NCI-H2081 treated with DMSO at 0.1 percent for 48 hours (cell line): ENCODE results near the gene OR56A3.

Source experiments
- DNase-seq: peaks from one replicate; lab custom pipeline; 2025; lab: John Stamatoyannopoulos, UW

The OR56A3 gene

GRCh38 chr11:5973530-5973929 is 31.5 kb downstream of the OR56A3 start:
- no peak for DNase-seq

- DNase-seq, result no peak
Observed at GRCh38 chr11:5983443-5983842, 41.4 kb downstream of the OR56A3 start.

- DNase-seq, result no peak
Observed at GRCh38 chr11:5986885-5987284, 44.8 kb downstream of the OR56A3 start, which contains the start of gene OR52L1. Gene OR52L1 (minus strand): TSS chr11:5986985. CDS start chr11:5986930, 55 bp downstream.

- DNase-seq, result no peak
Observed at GRCh38 chr11:5989203-5989602, 47.2 kb downstream of the OR56A3 start.

- no peak for DNase-seq
Observed at GRCh38 chr11:5992150-5992549, 50.1 kb downstream of the OR56A3 start.

- DNase-seq, result no peak
Observed at GRCh38 chr11:5992604-5993251, 50.7 kb downstream of the OR56A3 start.

GRCh38 chr11:5994791-5995190 is 52.7 kb downstream of the OR56A3 start:
- no peak for DNase-seq
